Measurements from ENCODE around the gene HAUS7. TPM values are rescaled to one million over a fixed set of nuclear protein-coding genes. Genes with fewer than 3 reads are reported as not detected.

Gene HAUS7
- total RNA-seq, 1 experiment from 2014 or later, result 34.2 TPM

DNA sequence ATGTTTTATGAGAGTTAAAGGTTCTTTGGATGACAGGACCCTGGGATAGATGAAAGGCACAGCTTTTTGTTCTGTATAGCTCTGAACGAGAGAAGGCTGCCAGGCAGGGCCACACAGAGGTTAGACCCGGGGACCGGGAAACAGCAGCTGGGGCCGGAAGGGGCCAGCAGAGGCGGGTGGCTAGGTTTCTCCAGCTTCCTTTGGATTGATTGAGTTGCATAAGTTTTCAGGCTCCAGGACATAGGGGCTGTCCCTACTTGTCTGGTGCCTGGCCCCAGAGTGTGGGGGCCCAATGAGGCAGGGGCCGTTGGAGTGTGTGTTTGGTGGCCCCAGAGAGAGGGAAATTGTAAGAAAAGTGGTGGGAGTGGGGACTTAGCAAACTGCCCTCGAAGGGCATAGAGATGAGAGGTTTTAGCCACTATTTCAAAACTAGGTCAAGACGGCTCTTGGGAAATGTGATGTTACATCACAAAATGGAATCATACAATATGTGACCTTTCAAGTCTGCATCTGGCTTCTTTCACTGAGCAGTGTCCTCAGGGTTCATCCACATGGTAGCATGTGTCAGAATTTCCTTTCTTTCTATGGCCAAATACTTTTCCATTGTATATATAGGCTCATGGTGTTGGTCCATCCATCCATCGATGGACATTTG, 55.4 kb downstream of the HAUS7 start:
- 0 out of 2 replicates have a peak, but pooled peaks cover 12% of the 10 kb centered on the region for H3K27me3 ChIP-seq (replicated peaks)
- no peaks in the 10 kb centered on the region for H3K4me1 ChIP-seq (replicated peaks)
- H3K4me3 ChIP-seq, result no peak overlapping the region
- no peak overlapping the region for H3K27ac ChIP-seq
- no peak for DNase-seq (ENCODE audit: low read depth in 1 of 2, low spot score in 2 of 2)
- no peaks in the 10 kb centered on the region for H3K36me3 ChIP-seq
- H3K9me3 ChIP-seq (replicated peaks), result no peaks in the 10 kb centered on the region

GRCh38 chrX:153413731-153414130, 56.6 kb downstream of the HAUS7 start:
- Histone ChIP-seq H3K36me3 (no peaks in the 10 kb centered on the region), H3K27me3 (replicated peaks) (0 out of 2 replicates have a peak, but pooled peaks cover 12% of the 10 kb centered on the region), H3K4me3 (no peak overlapping the region), H3K27ac (no peak overlapping the region), H3K9me3 (replicated peaks) (no peaks in the 10 kb centered on the region), H3K4me1 (replicated peaks) (no peaks in the 10 kb centered on the region)
- DNase-seq (ENCODE audit: low read depth in 1 of 2, low spot score in 2 of 2), result no peak

DNA sequence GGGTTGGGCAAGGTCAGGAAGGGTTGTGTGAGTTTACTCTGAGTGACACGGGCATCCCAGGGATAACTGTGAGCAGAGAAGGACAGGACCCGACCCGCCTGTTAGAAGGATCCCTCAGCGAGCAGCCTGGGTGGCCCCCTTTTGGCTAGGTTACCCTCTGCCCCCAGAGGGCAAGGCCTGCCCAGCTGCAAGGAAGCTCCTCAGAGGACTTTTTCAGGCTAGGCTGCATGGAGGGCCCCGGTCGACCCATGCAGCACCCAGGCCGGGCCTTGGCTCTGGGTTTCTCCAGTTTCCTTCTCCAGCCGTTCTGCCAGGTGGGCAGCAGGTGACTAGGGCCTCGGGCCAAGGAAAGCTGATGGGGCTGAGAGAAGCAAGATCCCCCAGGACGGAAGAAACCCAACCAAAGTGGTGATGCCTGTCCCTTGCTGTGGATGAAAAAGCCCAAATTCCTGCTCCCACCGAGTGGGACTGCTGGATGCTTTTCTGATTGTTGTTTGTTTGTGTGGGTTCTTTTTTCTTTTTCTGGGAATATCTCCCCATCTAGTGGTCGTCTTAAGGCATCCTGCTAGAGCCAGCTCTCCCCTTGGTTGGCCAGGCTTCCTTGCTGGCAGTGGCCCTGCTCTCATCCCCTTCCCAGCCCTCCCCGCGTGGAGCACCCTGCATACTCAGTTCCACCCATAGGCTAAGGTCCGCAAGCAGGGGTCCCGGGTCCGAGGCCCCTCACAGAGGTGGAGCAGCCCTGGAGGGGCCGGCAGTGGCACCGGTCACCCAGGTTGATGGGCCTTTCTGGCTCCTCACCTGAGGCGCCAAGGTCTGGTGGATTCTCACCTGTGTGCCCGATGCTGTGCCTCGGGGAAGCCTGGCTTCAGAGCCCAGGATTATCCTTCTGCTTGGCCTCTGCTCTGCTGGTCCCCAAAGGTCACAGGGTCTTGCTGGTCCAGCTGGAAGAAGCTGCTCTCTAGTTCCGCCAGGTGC, 57.3 kb downstream of the HAUS7 start:
- 0 out of 2 replicates have a peak, but pooled peaks cover 12% of the 10 kb centered on the region for H3K27me3 ChIP-seq (replicated peaks)
- no peak for DNase-seq (ENCODE audit: low read depth in 1 of 2, low spot score in 2 of 2)
- H3K4me1 ChIP-seq (replicated peaks), result no peaks in the 10 kb centered on the region
- H3K9me3 ChIP-seq (replicated peaks), result no peaks in the 10 kb centered on the region
- H3K36me3 ChIP-seq, result no peaks in the 10 kb centered on the region
- no peak overlapping the region for H3K27ac ChIP-seq
- no peak overlapping the region for H3K4me3 ChIP-seq

DNA sequence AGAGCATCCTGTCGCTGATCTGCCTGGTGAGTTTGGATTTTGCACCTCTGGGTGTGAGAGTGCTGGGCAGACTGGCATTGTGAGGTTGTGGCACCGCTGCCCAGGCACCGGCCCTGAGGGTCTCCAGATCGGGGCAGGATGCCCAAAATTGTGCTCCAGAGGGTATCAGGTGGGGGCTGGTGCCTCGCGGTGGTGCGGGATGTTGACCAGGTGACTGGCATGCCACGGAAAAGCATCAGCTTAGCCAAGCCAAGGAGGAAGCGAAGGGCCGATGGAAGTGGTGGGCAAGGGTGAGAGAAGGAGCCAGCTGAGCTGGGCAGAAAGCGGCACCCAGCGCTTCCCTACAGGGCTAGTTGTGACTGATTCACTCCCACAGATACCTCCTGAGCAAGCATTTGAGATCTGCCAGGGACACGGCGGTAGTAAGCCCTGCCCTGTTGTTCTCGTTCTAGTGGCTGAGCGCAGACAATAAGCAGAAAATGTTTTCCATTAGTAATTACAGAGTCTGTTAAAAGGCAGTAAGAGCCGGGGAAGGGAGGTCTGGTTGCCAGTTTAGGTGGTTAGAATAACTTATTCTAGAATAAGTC, 58.3 kb downstream of the HAUS7 start:
- no peak overlapping the region for H3K4me3 ChIP-seq
- no peaks in the 10 kb centered on the region for H3K36me3 ChIP-seq
- H3K9me3 ChIP-seq (replicated peaks), result no peaks in the 10 kb centered on the region
- 0 out of 2 replicates have a peak, but pooled peaks cover 12% of the 10 kb centered on the region for H3K27me3 ChIP-seq (replicated peaks)
- H3K27ac ChIP-seq, result no peak overlapping the region
- no peak for DNase-seq (ENCODE audit: low read depth in 1 of 2, low spot score in 2 of 2)
- no peaks in the 10 kb centered on the region for H3K4me1 ChIP-seq (replicated peaks)

GRCh38 chrX:153411255-153411987, 59.0 kb downstream of the HAUS7 start, which contains the start of gene ZFP92:
TSS of gene ZFP92 (plus strand) at chrX:153411472. CDS start at chrX:153418323, 6,851 bp downstream.
- DNase-seq (ENCODE audit: low read depth in 1 of 2, low spot score in 2 of 2), result no peak
- Histone ChIP-seq H3K27ac (no peak within 1 kb of the TSS), H3K9me3 (replicated peaks) (no peaks in the 10 kb centered on the region), H3K4me3 (no peak within 1 kb of the TSS), H3K36me3 (no peaks in the 10 kb centered on the region), H3K4me1 (replicated peaks) (no peaks in the 10 kb centered on the region), H3K27me3 (replicated peaks) (0 out of 2 replicates have a peak, but pooled peaks cover 12% of the 10 kb centered on the region)

- Histone ChIP-seq H3K9me3 (replicated peaks) (no peaks in the 10 kb centered on the region), H3K27ac (no peak overlapping the region), H3K4me3 (no peak overlapping the region), H3K36me3 (no peaks in the 10 kb centered on the region), H3K27me3 (replicated peaks) (0 out of 2 replicates have a peak, but pooled peaks cover 12% of the 10 kb centered on the region), H3K4me1 (replicated peaks) (no peaks in the 10 kb centered on the region)
- DNase-seq (ENCODE audit: low read depth in 1 of 2, low spot score in 2 of 2), result no peak
Observed at GRCh38 chrX:153410888-153411254, 59.5 kb downstream of the HAUS7 start.

GRCh38 chrX:153410373-153410772, 60.0 kb downstream of the HAUS7 start:
- Histone ChIP-seq H3K4me1 (replicated peaks) (no peaks in the 10 kb centered on the region), H3K27ac (no peak overlapping the region), H3K4me3 (no peak overlapping the region), H3K36me3 (no peaks in the 10 kb centered on the region), H3K9me3 (replicated peaks) (no peaks in the 10 kb centered on the region), H3K27me3 (replicated peaks) (0 out of 2 replicates have a peak, but pooled peaks cover 12% of the 10 kb centered on the region)
- no peak for DNase-seq (ENCODE audit: low read depth in 1 of 2, low spot score in 2 of 2)

- Histone ChIP-seq H3K36me3 (no peaks in the 10 kb centered on the region), H3K27ac (no peak overlapping the region), H3K9me3 (replicated peaks) (no peaks in the 10 kb centered on the region), H3K27me3 (replicated peaks) (0 out of 2 replicates have a peak, but pooled peaks cover 12% of the 10 kb centered on the region), H3K4me3 (no peak overlapping the region), H3K4me1 (replicated peaks) (no peaks in the 10 kb centered on the region)
- no peak for DNase-seq (ENCODE audit: low read depth in 1 of 2, low spot score in 2 of 2)
Observed at GRCh38 chrX:153409414-153410101, 60.8 kb downstream of the HAUS7 start.

DNA sequence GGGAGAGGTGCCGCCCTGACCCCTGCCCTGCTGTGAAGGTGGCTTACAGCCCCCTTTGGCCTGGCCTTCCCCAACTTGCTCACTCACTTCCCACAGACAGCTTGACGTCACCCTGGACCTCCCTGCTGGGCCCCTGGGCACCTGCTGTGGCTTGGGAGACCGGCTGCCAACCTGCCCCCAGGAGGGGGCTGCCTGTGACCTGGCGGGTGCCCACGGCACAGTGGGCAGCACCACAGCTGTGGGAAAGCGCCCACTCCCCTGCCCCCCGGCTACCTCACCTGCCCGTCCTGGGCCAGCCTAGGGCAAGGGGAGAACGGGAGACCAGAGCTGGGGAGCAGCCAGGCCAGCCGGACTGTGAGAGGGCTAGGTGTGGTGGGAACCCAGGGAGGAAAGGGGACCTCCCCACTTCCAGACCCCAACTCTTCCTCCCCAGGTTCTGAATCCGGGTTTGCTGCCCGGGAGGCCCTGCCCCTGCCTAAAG, 61.5 kb downstream of the HAUS7 start:
- Histone ChIP-seq H3K4me1 (replicated peaks) (no peaks in the 10 kb centered on the region), H3K4me3 (no peak overlapping the region), H3K27ac (no peak overlapping the region), H3K9me3 (replicated peaks) (no peaks in the 10 kb centered on the region), H3K27me3 (replicated peaks) (0 out of 2 replicates have a peak, but pooled peaks cover 12% of the 10 kb centered on the region), H3K36me3 (no peaks in the 10 kb centered on the region)
- DNase-seq (ENCODE audit: low read depth in 1 of 2, low spot score in 2 of 2), result no peak

GRCh38 chrX:153408221-153408721, 62.1 kb downstream of the HAUS7 start:
- H3K36me3 ChIP-seq, result no peaks in the 10 kb centered on the region
- DNase-seq (ENCODE audit: low read depth in 1 of 2, low spot score in 2 of 2), result no peak
- H3K4me3 ChIP-seq, result no peak overlapping the region
- no peak overlapping the region for H3K27ac ChIP-seq
- H3K27me3 ChIP-seq (replicated peaks), result 0 out of 2 replicates have a peak, but pooled peaks cover 12% of the 10 kb centered on the region
- no peaks in the 10 kb centered on the region for H3K9me3 ChIP-seq (replicated peaks)
- H3K4me1 ChIP-seq (replicated peaks), result no peaks in the 10 kb centered on the region

DNA sequence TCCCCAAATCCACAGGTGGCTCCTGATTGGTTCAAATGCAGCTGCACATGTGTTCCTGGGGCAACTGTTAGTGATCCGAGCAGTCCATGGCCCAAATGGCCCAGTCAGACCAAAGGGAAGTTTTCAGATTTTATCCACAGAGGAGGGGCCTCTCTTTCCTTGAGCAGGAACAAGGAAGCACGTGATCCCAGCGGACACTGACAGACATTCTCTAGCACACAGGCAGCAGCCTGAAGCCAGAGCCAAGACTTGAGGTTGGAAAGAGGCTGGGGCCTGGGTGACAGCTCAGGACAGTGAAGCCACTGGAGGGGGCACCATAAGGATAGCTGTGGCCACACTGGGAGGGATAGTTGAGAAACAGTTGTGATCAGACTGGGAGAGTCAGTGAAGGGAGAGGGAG, 62.6 kb downstream of the HAUS7 start:
- no peak overlapping the region for H3K27ac ChIP-seq

DNA sequence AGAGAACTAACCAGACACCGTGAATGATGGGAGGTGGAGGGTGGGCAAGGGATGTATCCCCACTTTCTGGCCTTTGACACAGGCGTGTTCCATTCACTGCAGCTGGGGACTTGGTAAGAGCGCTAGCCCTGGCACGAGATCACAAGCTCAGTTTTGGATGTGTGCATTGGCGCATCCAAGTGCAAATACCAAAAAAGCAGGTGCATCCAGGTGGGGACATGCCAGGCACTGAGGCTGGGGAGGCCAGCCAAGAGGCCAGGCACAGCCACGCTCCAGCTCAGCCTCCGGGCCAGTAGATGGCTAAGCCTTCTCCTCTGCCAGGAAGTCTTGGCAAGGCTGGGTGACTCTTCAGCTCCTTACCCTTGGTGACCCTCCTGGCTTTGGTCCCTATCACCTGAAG, 63.5 kb downstream of the HAUS7 start:
- Histone ChIP-seq H3K4me3 (no peak overlapping the region), H3K36me3 (no peaks in the 10 kb centered on the region), H3K27me3 (replicated peaks) (0 out of 2 replicates have a peak, but pooled peaks cover 6% of the 10 kb centered on the region), H3K4me1 (replicated peaks) (no peaks in the 10 kb centered on the region), H3K9me3 (replicated peaks) (no peaks in the 10 kb centered on the region), H3K27ac (no peak overlapping the region)
- DNase-seq (ENCODE audit: low read depth in 1 of 2, low spot score in 2 of 2), result no peak

More for the DNA sequence above, 62.6 kb downstream of the HAUS7 start:
- Histone ChIP-seq H3K27me3 (replicated peaks) (0 out of 2 replicates have a peak, but pooled peaks cover 12% of the 10 kb centered on the region), H3K36me3 (no peaks in the 10 kb centered on the region), H3K4me1 (replicated peaks) (no peaks in the 10 kb centered on the region), H3K9me3 (replicated peaks) (no peaks in the 10 kb centered on the region), H3K4me3 (no peak overlapping the region)
- DNase-seq (ENCODE audit: low read depth in 1 of 2, low spot score in 2 of 2), result no peak
